A549 (cell line): Measurements from ENCODE around the gene KLLN. TPM values are rescaled to one million over a fixed set of nuclear protein-coding genes. Genes with fewer than 3 reads are reported as not detected.

Experiments used
- ATAC-seq, 2 experiments: fragments of 200-7000 bp in 1 of 2; fragments of >200 bp in 1 of 2; cut with Nextera tagmentation in 1 of 2; cut with Tn5 transposase in 1 of 2; 3 replicates each; pipeline versions ENCODE4 v1.8.0 to v1.9.1; 2018 to 2020; ENCODE audit warnings: mild to moderate bottlenecking in 1 of 2, moderate library complexity in 1 of 2
- CTCF ChIA-PET: fragments of 300-600 bp; sonication (Branson Sonifier 250); formaldehyde crosslinking; extraction: SDS; loops from one replicate; lab custom pipeline; 2021; ENCODE audit warnings: antibody characterized with exemption, inconsistent platforms; lab: Yijun Ruan, JAX
- POLR2A ChIA-PET: fragments of 350-600 bp; formaldehyde crosslinking; extraction: SDS; loops from one replicate; lab custom pipeline; 2021; ENCODE audit warnings: antibody characterized with exemption, inconsistent platforms; lab: Yijun Ruan, JAX
- DNase-seq, 2 experiments: peaks; one replicate each; pipeline versions ENCODE4 v3.0.0 to v3.0.0-alpha.2; 2011 to 2016; ENCODE audit warnings: low read depth in 1 of 2, low spot score in 1 of 2
- FAIRE-seq: peaks from 2 replicates; lab custom pipeline; 2011; peaks lifted over from hg19 to GRCh38; lab: Jason Lieb, UNC
- H3K27ac ChIP-seq, 2 experiments: fragments of >200 bp; sonication (Bioruptor Twin); formaldehyde crosslinking; 3 replicates each; pipeline ENCODE4 v1.5.1; 2016 to 2017
- H3K4me1 ChIP-seq: fragments of >200 bp; sonication (Bioruptor Twin); formaldehyde crosslinking; 3 replicates; pipeline ENCODE4 v1.6.1; 2016
- H3K4me2 ChIP-seq: fragments of >200 bp; sonication (Bioruptor Twin); formaldehyde crosslinking; 3 replicates; pipeline ENCODE4 v1.6.1; 2016
- H3K4me3 ChIP-seq: fragments of >200 bp; sonication (Bioruptor Twin); formaldehyde crosslinking; 3 replicates; pipeline ENCODE4 v1.5.1; 2016
- H3K9me3 ChIP-seq: fragments of >200 bp; sonication (Bioruptor Twin); formaldehyde crosslinking; 3 replicates; pipeline ENCODE4 v1.6.1; 2016
- BHLHE40 ChIP-seq: IDR thresholded peaks from 2 replicates; pipeline ENCODE4 v1.6.1; 2012; ENCODE audit warnings: low read depth, low read length, inconsistent platforms
- EHMT2 ChIP-seq: fragments of 200-600 bp; sonication (generic); IDR thresholded peaks from 2 replicates; pipeline ENCODE4 v1.6.1; 2016; ENCODE audit warnings: antibody characterized with exemption, low read depth, mild to moderate bottlenecking, moderate library complexity
- FOXS1 ChIP-seq: fragments of 250-450 bp; sonication (Bioruptor Pico); IDR thresholded peaks from 2 replicates; pipeline ENCODE4 v1.5.0; 2020; ENCODE audit warnings: mild to moderate bottlenecking, moderate library complexity
- GATA3 ChIP-seq: IDR thresholded peaks from 2 replicates; pipeline ENCODE4 v1.6.1; 2012; ENCODE audit warnings: borderline replicate concordance
- HEYL ChIP-seq: fragments of 250-450 bp; sonication (Bioruptor Pico); IDR thresholded peaks from 2 replicates; pipeline ENCODE4 v1.8.0; 2021; ENCODE audit warnings: mild to moderate bottlenecking, moderate library complexity
- HOXB13 ChIP-seq: fragments of 250-450 bp; sonication (Bioruptor Pico); IDR thresholded peaks from 2 replicates; pipeline ENCODE4 v1.5.0; 2020; ENCODE audit warnings: low read depth, mild to moderate bottlenecking, moderate library complexity
- HOXB5 ChIP-seq: fragments of 250-450 bp; sonication (Bioruptor Pico); IDR thresholded peaks from 2 replicates; pipeline ENCODE4 v1.5.0; 2020; ENCODE audit warnings: mild to moderate bottlenecking, moderate library complexity
- JUNB ChIP-seq: fragments of >200 bp; sonication (Bioruptor Twin); formaldehyde crosslinking; IDR thresholded peaks from 2 replicates; pipeline ENCODE4 v1.6.1; 2016
- KDM5A ChIP-seq: fragments of 200-600 bp; sonication (generic); IDR thresholded peaks from 2 replicates; pipeline ENCODE4 v1.6.1; 2016; ENCODE audit warnings: antibody characterized with exemption, mild to moderate bottlenecking
- PBX3 ChIP-seq: IDR thresholded peaks from 2 replicates; pipeline ENCODE4 v1.6.1; 2012
- PHF8 ChIP-seq: fragments of 200-600 bp; sonication (generic); IDR thresholded peaks from 2 replicates; pipeline ENCODE4 v1.6.1; 2016; ENCODE audit warnings: low read depth, mild to moderate bottlenecking, antibody characterized with exemption, moderate library complexity, borderline replicate concordance
- RARB ChIP-seq: fragments of 250-450 bp; sonication (Bioruptor Pico); IDR thresholded peaks from 2 replicates; pipeline ENCODE4 v1.8.0; 2021; ENCODE audit warnings: mild to moderate bottlenecking, moderate library complexity
- REST ChIP-seq: fragments of 200-600 bp; sonication (generic); IDR thresholded peaks from 2 replicates; pipeline ENCODE4 v1.6.1; 2016; ENCODE audit warnings: antibody characterized with exemption, mild to moderate bottlenecking, moderate library complexity
- SMC3 ChIP-seq: fragments of >200 bp; sonication (Bioruptor Twin); formaldehyde crosslinking; IDR thresholded peaks from 3 replicates; pipeline ENCODE4 v1.6.1; 2018; ENCODE audit warnings: inconsistent platforms
- TFCP2L1 ChIP-seq: fragments of 250-450 bp; sonication (Bioruptor Pico); IDR thresholded peaks from 2 replicates; pipeline ENCODE4 v1.5.0; 2021; ENCODE audit warnings: mild to moderate bottlenecking
- ZFP36 ChIP-seq: fragments of 450-650 bp; IDR thresholded peaks from 2 replicates; pipeline ENCODE4 v1.6.1; 2014; ENCODE audit warnings: borderline replicate concordance; ENCODE audit not compliant: partially characterized antibody
- polyA plus RNA-seq, 4 experiments: library from polyadenylated mRNA; depleted of rRNA in 3 of 4; stranded (reverse); fragments of >200 nt; fragmentation: RNase III in 1 of 4; extraction: RNeasy Plus Mini Kit Qiagen cat#74134 plus additional on column Dnase treatment in 1 of 4; gene quantifications; 2 replicates in 3 of 4; 3 replicates in 1 of 4; pipeline ENCODE4 v1.2.3, GENCODE V29; 2011 to 2017
- TF ChIP-seq, protein P1 (sequence below): IDR thresholded peaks from 2 replicates; pipeline ENCODE4 v1.6.1; 2012
- TF ChIP-seq, protein P2 (sequence below): IDR thresholded peaks from 2 replicates; pipeline ENCODE4 v1.6.1; 2012; ENCODE audit warnings: low read depth, borderline replicate concordance
- TF ChIP-seq, protein P3 (sequence below): fragments of 250-450 bp; sonication (Bioruptor Pico); IDR thresholded peaks from 2 replicates; pipeline ENCODE4 v1.5.0; 2020; ENCODE audit warnings: low read depth, mild to moderate bottlenecking, moderate library complexity

Gene KLLN
- polyA plus RNA-seq, 2 of the 4 experiments (the other 2 are of a cell fraction): 0.57 to 0.58 TPM

DNA sequence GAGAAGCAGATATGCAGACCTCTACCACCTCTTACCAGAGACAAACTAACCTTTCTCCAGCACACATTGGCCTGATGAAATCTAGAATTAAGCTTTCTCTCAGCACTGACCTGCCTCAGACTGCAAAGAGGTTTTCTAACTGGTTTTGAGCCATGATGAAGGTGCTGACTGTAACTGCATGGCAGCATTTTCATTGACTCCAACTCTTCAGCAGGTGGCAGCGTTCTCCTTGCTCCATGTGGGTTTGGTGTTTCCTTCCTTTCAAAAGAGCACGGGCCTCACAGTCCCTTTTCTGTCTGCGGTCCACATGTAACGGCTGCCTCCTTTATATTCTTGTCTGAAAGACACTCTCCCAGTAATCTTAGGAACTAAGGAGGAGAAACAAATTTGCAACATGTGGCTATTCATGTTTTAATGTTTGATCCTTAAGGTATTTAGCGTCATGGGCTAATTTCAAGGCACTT, 12.6 kb downstream of the KLLN start (continued):
- TF ChIP-seq PHF8 (no peak), GATA3 (no peak)

DNA sequence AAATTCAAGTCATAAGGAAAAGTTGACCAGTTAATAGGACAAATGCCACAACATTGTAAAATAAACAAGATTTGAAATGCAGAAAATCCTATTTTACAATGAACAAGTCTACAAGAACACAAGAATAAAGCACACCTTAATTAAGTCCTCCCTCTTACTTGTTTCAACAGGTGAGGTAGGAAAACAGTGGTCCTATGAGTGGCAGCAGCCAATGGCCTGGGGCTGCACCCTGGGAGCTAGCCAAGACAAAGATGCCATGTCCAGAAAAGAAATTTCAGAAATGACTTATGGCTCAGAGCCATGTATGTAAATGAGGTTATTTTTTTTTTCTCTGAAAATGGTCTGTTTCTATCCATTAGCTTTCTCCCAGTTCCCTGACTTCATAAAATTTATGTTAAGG, 14.3 kb downstream of the KLLN start:
- POLR2A ChIA-PET: no interaction called here
- FAIRE-seq (no peak), DNase-seq (no peak), ATAC-seq (no peak)
- H3K4me3 ChIP-seq: no peak overlapping the region
- peaks cover 47% of the 10 kb centered on the region for H3K4me1 ChIP-seq
- H3K4me2 ChIP-seq: no peak overlapping the region
- H3K9me3 ChIP-seq: no peaks in the 10 kb centered on the region
- TF ChIP-seq BHLHE40: no peak
- TF ChIP-seq JUNB: no peak
- TF ChIP-seq HOXB5 (CRISPR knock-in tag): no peak
- TF ChIP-seq HEYL: no peak
- no peak for TF ChIP-seq SMC3
- TF ChIP-seq, protein P1, sequence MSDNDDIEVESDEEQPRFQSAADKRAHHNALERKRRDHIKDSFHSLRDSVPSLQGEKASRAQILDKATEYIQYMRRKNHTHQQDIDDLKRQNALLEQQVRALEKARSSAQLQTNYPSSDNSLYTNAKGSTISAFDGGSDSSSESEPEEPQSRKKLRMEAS: no peak
- TF ChIP-seq, protein P2, sequence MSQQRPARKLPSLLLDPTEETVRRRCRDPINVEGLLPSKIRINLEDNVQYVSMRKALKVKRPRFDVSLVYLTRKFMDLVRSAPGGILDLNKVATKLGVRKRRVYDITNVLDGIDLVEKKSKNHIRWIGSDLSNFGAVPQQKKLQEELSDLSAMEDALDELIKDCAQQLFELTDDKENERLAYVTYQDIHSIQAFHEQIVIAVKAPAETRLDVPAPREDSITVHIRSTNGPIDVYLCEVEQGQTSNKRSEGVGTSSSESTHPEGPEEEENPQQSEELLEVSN: no peak
- TF ChIP-seq HOXB13 (CRISPR knock-in tag): no peak
- TF ChIP-seq REST: no peak
- no peak for TF ChIP-seq FOXS1 (CRISPR knock-in tag)
- TF ChIP-seq TFCP2L1 (CRISPR knock-in tag): no peak
- TF ChIP-seq PBX3: no peak
- TF ChIP-seq, protein P3, sequence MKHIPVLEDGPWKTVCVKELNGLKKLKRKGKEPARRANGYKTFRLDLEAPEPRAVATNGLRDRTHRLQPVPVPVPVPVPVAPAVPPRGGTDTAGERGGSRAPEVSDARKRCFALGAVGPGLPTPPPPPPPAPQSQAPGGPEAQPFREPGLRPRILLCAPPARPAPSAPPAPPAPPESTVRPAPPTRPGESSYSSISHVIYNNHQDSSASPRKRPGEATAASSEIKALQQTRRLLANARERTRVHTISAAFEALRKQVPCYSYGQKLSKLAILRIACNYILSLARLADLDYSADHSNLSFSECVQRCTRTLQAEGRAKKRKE (CRISPR knock-in tag): no peak
- CTCF ChIA-PET: interaction anchor here (0.6 to 4.6 kb wide), 7 partner anchors 10 to 703 kb away, joined by 3 to 39 read pairs (median 12); partner anchors contain the start of gene ATAD1
- H3K27ac ChIP-seq: no peak overlapping the region

- ChIA-PET CTCF (interaction anchor here (0.6 kb wide), 1 partner anchor 10 kb away, joined by 3 read pairs; no protein-coding TSS in a partner anchor), POLR2A (no interaction called here)
- Histone ChIP-seq H3K9me3 (no peaks in the 10 kb centered on the region), H3K4me1 (peaks cover 61% of the 10 kb centered on the region), H3K4me2 (no peak overlapping the region), H3K4me3 (no peak overlapping the region), H3K27ac (no peak overlapping the region)
- DNase-seq: no peak
- no peak for FAIRE-seq
- ATAC-seq: no peak
- no peak for TF ChIP-seq KDM5A
- TF ChIP-seq RARB: no peak
- no peak for TF ChIP-seq ZFP36
- TF ChIP-seq FOXS1 (CRISPR knock-in tag): no peak
- TF ChIP-seq HOXB13 (CRISPR knock-in tag): no peak
- TF ChIP-seq EHMT2: no peak
Measured at GRCh38 chr10:87847550-87847949, 15.8 kb downstream of the KLLN start.
